Right kidney (tissue), 1 donor: Measurements from ENCODE around the gene HIVEP3.

Experiments used
- DNase-seq: peaks from one replicate; pipeline ENCODE4 v3.0.0-alpha.2; 2016

The HIVEP3 gene

GRCh38 chr1:41512701-41513382, 405.9 kb downstream of the HIVEP3 start:
- no peak for DNase-seq

DNA sequence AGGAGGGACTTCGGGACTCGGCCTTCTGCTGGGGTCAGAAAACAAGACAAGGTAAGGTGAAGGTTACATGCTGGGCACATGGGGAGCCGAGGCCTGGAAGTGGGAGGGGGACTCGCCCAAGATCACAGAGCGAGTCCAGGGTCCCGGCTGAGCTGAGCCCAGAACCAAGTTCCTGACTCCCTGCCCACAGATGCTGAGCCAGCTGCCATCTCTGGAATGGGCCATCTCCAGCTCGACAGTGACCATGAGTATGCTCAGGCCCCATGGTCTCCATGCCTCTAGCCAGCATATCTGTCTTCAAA, 407.5 kb downstream of the HIVEP3 start:
- DNase-seq = no peak

DNA sequence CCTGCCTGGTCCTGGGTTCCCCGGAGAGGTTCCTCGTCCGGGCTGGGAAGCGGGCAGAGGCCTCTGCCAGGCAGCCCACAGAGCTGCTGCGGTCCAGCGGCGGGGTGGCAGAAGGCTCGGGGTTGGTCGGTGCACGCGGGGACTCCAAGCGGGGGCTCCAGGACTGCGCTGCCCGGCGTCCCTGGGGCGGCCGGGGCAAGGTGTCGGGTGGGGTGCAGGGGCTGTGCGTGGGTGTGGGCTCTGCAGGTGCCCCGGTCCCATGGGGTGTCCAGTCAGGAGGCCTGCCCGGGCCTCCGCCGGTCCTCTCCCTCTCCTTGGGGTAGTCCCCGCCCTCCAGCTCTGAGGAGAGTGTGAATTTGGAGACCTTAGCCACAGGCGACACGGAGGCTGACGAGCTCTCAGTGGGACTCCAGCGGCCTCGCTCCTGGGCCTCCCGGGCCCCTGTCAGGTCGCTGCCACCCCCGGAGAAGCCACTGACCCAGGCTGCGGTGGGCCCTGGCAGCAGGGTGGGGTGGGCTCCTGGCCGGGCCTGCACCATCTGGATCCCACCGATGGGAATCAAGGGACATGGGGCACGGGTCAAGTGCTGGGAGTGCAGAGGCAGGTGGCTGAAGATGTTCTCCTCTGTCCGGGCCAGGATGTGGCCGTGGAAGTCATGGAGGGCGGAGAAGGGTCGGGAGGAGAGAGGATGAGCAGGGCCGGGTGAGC, 408.0 kb downstream of the HIVEP3 start:
- no peak for DNase-seq

DNA sequence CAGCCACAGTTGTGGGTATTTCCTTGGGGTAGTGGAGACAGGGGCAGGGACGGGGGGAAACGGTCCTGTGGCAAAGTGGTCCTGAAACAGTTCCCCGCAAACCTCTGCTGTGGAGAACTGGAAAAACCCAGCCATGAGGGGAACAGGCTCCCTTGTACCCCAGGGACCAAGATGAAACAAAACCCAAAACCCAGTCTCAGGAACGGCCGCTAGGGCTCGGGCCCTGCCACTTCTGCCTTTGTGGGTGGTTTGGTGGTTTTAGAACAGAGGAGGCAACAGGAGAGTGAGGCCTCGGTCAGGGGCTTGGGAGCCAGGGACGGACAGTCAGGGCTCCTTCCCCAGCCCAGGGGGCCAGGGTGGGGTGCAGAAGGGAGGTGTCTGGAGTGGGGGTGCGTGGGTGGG, 409.5 kb downstream of the HIVEP3 start:
- DNase-seq = no peak

DNA sequence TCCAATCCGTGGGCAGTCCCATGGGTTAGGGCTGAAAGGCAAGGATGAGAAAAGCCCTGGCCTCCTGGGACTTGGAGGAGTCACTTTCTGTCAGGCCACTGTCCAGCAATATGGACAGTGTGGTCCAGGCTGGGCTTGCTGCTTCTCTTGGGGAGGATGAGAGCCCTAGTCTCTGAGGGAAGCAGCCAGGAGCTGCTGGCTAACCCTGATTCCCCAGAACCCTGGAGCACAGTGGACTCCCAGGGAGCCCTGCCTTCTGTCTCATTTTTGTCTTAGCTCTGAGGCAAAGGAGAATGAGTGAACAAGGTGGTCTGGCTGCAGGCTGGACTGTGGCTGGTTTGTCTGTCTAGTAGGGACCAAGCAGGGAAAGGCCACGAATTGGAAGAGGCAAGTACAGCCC, 410.4 kb downstream of the HIVEP3 start:
- DNase-seq = no peak

DNA sequence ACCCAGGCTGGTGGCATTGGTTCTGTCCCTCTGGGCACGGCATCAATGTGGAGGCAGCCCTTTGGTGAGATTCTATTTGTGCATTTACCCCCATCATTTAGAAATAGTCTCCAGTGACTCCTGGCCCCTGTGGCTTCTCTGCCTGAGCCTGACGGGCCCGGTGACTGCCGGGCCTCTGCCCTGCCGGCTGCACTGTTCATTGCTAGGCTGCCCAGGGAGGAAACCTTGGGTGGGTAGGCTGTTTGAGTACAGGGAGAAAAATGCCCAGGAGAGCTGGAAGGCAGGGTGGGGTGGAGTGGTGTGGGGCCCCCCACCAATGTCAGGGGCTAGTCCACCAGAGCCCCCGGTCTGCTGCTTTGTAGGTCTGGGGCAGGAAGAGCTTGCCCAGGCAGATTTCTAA, 410.9 kb downstream of the HIVEP3 start:
- no peak for DNase-seq

GRCh38 chr1:41507110-41507720, 411.5 kb downstream of the HIVEP3 start:
- no peak for DNase-seq

DNA sequence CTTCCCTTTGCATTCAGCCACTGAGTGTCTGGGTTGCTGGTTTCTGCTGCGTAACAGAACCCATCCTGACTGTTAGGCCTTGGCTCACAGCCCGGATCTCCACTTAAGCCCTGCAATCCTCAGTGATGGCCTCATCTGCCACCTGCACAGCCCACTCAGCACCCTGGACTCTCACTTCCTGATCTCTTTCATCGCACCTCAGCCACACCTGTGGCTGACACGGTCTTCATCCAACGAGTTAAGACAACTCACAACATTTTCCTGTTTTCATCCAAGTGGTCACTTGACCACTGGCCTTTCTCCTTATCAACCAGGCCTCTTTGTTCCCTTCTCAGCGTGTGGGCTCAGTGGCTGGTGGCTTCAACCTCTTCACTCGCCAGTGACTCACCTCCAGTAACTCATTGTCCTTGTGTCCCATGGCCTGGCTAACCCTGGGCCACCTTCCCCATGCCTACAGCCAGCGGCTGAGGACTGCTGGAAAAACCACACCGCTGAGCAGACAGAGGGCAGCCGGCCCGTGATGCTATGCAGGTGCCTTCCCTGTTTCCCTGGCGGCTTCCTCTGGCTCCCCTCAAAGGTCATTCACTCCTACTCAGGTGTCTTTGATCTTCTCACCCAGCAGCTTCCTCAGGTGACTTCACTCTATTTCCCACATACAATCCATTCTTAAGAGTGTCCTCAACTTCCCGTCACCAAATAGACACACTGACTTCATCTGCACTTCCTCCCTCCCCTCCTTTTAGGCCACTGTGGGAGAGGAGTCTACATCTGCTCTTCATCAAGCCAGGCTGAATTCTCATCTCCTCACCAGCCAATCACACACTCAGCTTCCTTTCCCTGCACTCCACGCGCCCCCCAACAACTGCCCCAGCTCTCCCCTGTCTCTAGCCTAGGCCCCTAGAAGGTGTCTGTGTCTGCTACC, 414.3 kb downstream of the HIVEP3 start:
- DNase-seq = no peak

DNA sequence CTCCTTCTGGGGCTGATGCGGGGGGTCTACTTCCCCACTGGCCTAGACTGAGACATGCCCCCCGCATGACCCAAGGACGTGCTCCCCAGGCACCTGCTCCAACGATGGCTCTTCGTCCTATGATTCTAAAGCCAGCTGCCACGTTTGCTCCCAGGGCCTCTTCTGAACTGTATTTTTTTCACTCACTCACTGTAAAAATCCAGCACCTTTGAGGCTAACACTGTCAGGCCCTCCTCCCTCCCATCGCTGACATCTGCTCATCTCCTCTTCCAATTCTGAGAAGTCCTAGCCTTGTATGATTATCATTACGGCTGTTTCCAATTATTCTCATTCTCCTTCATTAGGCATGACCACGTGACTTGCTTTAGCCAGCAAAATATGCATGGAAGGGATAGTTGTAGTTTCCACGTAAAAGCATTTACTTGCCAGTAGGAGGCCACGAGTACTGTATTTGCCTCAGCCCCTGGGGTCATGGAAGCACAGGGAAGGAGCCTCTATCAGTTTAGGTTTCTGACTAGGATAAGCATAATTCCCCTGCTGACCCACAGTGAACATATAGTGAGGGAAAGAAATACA, 415.1 kb downstream of the HIVEP3 start:
- DNase-seq = no peak

GRCh38 chr1:41502912-41503311, 415.8 kb downstream of the HIVEP3 start:
- DNase-seq = peak; percentile 63

DNA sequence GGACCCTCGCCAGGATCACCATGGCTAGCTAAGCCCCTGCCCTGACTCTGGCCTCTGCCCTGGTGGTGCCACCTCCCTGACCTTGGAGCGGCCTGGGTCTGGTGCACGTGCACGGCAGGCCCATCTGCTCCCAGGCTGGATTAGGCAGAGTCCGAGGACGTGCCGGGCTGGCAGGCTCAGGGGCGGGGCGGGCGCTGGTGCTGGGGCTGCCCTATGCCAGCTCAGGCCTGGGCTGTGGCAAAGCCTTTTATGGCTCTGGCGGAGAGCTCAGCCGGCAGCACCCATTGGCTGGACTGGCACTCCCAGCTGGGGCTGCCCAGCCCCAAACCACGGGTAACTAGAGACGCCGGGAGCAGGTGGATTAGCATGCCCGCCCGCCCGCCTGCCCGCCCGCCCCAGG, 417.1 kb downstream of the HIVEP3 start:
- DNase-seq = no peak

- no peak for DNase-seq
Measured at GRCh38 chr1:41500781-41501518, 417.8 kb downstream of the HIVEP3 start.

GRCh38 chr1:41500378-41500777, 418.3 kb downstream of the HIVEP3 start:
- DNase-seq = no peak

GRCh38 chr1:41499591-41499990, 419.1 kb downstream of the HIVEP3 start:
- no peak for DNase-seq

DNA sequence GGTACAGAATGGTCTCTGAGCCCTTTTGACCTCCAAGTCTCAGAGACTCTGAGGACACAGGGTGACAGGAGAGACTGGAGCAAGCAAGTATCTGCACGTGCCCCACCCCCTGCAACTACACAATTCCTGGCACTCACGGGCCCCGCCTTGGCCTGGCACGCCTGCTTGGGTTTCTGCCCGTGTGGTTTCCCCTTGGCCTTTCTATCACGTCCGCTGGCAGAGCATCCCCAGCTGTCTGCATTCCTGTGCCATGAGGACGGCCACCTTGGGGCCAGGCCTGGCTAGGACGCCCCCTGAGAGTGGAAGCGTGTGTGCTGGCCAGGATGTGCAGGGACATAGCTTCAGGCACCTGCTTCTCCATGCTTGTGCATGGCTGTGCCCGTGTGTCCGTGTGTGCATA, 419.9 kb downstream of the HIVEP3 start:
- DNase-seq = no peak

DNA sequence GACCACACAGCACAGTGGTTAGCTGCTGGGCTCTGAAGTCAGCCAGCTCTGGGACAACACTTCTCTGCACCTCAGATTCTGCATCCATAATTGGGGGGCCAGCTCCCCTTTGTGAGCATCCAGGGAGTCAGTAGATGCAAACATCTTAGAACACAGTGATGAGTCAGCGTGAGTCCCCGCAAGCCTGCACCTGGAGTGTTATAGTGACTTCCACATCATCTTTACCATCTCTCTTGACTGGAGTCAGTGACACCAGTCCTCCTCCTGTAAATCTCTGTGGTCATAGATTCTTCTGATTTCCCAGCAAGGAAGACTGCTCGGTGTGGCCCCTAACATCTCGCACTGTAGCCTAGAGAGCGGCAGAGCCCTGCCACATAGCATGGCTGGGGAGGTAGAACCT, 420.3 kb downstream of the HIVEP3 start:
- no peak for DNase-seq

DNA sequence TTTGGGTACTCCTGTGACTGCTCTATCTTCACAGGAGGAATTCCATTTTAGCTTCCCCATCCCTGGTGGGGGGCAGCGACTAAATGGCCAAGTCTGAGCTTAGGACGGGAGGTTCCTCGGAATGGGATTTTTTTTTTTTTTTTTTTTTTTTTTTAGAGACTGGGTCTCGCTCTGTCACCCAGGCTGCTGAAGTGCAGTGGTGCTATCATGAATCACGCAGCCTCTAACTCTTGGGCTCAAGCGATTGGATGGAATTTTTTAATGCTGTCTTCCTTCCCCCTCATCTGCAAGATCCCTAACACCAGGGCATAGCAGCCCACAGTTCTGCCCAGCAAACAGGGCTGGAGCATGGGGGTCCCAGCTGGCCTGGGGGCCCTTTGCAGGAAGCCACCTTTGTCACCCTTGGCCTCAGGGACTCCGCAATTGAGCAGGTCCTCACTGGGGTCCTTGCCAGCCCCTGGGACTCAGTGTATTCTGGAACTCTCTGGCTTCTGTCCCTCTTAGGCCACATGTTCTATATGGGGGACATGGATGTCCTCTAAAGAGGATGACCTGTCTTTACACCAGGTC, 421.2 kb downstream of the HIVEP3 start:
- no peak for DNase-seq

DNA sequence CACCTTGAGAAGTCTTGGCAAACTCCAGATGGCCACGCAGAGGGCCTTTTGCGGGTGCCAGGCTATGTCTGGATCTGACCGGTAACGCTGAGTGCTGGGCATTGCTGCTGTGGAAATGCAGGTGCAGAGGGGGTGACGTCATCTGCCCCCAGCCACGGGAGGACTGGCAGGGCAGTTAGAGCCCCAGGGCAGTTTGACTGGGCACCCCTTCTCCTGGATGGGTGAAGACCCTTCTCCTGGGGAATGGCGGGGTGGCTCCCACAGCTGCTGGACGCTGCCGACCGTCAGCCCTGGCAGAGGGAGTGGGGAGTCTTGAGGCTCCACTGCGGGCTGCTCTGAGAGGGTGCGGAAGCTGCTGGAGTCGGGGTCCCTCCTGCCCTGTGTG, 421.7 kb downstream of the HIVEP3 start:
- peak; percentile 65 for DNase-seq

GRCh38 chr1:41496080-41497055, 422.4 kb downstream of the HIVEP3 start:
- peak; percentile 84 for DNase-seq
